Neural cell (in vitro differentiated cells): ENCODE data around the gene SHISA7. TPM values are rescaled to one million over a fixed set of nuclear protein-coding genes. Genes with fewer than 3 reads are reported as not detected.

ENCODE experiments used
- H2AFZ ChIP-seq: fragments of 200-600, 300-800 bp; sonication (generic), shearing (Covaris generic); 2 replicates; pipeline ENCODE4 v1.6.0; 2014; ENCODE audit warnings: low read depth, mild to moderate bottlenecking, antibody characterized with exemption, low read length, moderate library complexity
- H3F3A ChIP-seq: fragments of 200-600 bp; shearing (Covaris generic); 2 replicates; pipeline ENCODE4 v1.6.1; 2016; ENCODE audit warnings: mild to moderate bottlenecking, moderate library complexity, mixed read lengths, antibody characterized with exemption, low read length; ENCODE audit not compliant: insufficient read depth, poor library complexity, severe bottlenecking
- H3K27ac ChIP-seq: fragments of 200-600, 300-800 bp; sonication (generic), shearing (Covaris generic); 2 replicates; pipeline ENCODE4 v1.5.1; 2014; ENCODE audit warnings: mild to moderate bottlenecking, low read length, moderate library complexity
- H3K27me3 ChIP-seq: fragments of 300-800, 200-600 bp; sonication (generic), shearing (Covaris generic); 2 replicates; pipeline ENCODE4 v1.6.0; 2014; ENCODE audit warnings: mild to moderate bottlenecking, low read depth, low read length, moderate library complexity; ENCODE audit not compliant: insufficient read depth
- H3K36me3 ChIP-seq: fragments of 300-800, 200-600 bp; sonication (generic), shearing (Covaris generic); 2 replicates; pipeline ENCODE4 v1.5.1; 2014; ENCODE audit warnings: mild to moderate bottlenecking, antibody characterized with exemption, low read length, moderate library complexity; ENCODE audit not compliant: insufficient read depth
- H3K4me2 ChIP-seq: fragments of 300-800, 200-600 bp; sonication (generic), shearing (Covaris generic); 2 replicates; pipeline ENCODE4 v1.6.0; 2014; ENCODE audit warnings: mild to moderate bottlenecking, low read length
- H3K4me3 ChIP-seq: fragments of 300-800, 200-600 bp; sonication (generic), shearing (Covaris generic); 2 replicates; pipeline ENCODE4 v1.5.1; 2014; ENCODE audit warnings: mild to moderate bottlenecking, low read length, moderate library complexity
- H3K79me2 ChIP-seq: fragments of 200-600 bp; shearing (Covaris generic); replicated peaks from 2 replicates; pipeline ENCODE4 v1.6.0; 2014; ENCODE audit warnings: mild to moderate bottlenecking, low read length, moderate library complexity; ENCODE audit not compliant: insufficient read depth
- H3K9ac ChIP-seq: fragments of 300-800, 200-600 bp; sonication (generic), shearing (Covaris generic); 2 replicates; pipeline ENCODE4 v1.6.1; 2016; ENCODE audit warnings: mild to moderate bottlenecking, low read length, mixed read lengths
- H3K9me2 ChIP-seq: fragments of 200-600 bp; shearing (Covaris generic); 2 replicates; pipeline ENCODE4 v1.6.1; 2016; ENCODE audit warnings: mild to moderate bottlenecking, low read length, mixed read lengths; ENCODE audit not compliant: insufficient read depth
- H3K9me3 ChIP-seq: fragments of 200-600, 300-800 bp; sonication (generic), shearing (Covaris generic); 2 replicates; pipeline ENCODE4 v1.6.1; 2016; ENCODE audit warnings: mild to moderate bottlenecking, mixed run types, low read length, moderate library complexity, mixed read lengths
- H4K20me1 ChIP-seq: fragments of 200-600 bp; shearing (Covaris generic); 2 replicates; pipeline ENCODE4 v1.6.1; 2016; ENCODE audit warnings: mild to moderate bottlenecking, mixed run types; ENCODE audit not compliant: insufficient read depth
- CTCF ChIP-seq: fragments of 450-650 bp; IDR thresholded peaks from 2 replicates; pipeline ENCODE4 v1.5.1; 2014; ENCODE audit warnings: antibody characterized with exemption, mild to moderate bottlenecking, moderate library complexity; ENCODE audit not compliant: poor library complexity, severe bottlenecking
- EP300 ChIP-seq: fragments of 450-650 bp; conservative IDR thresholded peaks from 2 replicates; pipeline ENCODE4 v1.6.1; 2014; ENCODE audit warnings: antibody characterized with exemption, mild to moderate bottlenecking, moderate library complexity; ENCODE audit not compliant: poor library complexity, severe bottlenecking
- EZH2 ChIP-seq: fragments of 200-600, 300-800 bp; shearing (Covaris generic), sonication (generic); IDR thresholded peaks from 2 replicates; pipeline ENCODE4 v1.6.1; 2014; ENCODE audit warnings: antibody characterized with exemption, low read length, borderline replicate concordance, mild to moderate bottlenecking; ENCODE audit not compliant: insufficient read depth, poor library complexity, severe bottlenecking
- MXI1 ChIP-seq: fragments of 450-650 bp; conservative IDR thresholded peaks from 2 replicates; pipeline ENCODE4 v1.6.1; 2014; ENCODE audit warnings: antibody characterized with exemption, mild to moderate bottlenecking; ENCODE audit not compliant: poor library complexity, severe bottlenecking
- POLR2AphosphoS5 ChIP-seq: IDR thresholded peaks from 2 replicates; pipeline ENCODE4 v1.6.1; 2012
- RAD21 ChIP-seq: fragments of 450-650 bp; conservative IDR thresholded peaks from 2 replicates; pipeline ENCODE4 v1.6.1; 2014; ENCODE audit warnings: antibody characterized with exemption, mild to moderate bottlenecking, moderate library complexity
- SMC3 ChIP-seq: fragments of 450-650 bp; conservative IDR thresholded peaks from 2 replicates; pipeline ENCODE4 v1.6.1; 2014; ENCODE audit warnings: antibody characterized with exemption, mild to moderate bottlenecking, moderate library complexity; ENCODE audit not compliant: poor library complexity
- TAF1 ChIP-seq: IDR thresholded peaks from 2 replicates; pipeline ENCODE4 v1.6.1; 2012; ENCODE audit warnings: low read depth
- polyA plus RNA-seq: library from polyadenylated mRNA; depleted of rRNA; stranded (reverse); fragments of >200 nt; gene quantifications from 2 replicates; pipeline ENCODE4 v1.2.3, GENCODE V29; 2014
- TF ChIP-seq, protein P1 (sequence below): IDR thresholded peaks from 2 replicates; pipeline ENCODE4 v1.6.1; 2012; ENCODE audit warnings: borderline replicate concordance

Gene SHISA7
- polyA plus RNA-seq, 1 donor from 2014 or later, result 4.5 TPM

- TF ChIP-seq EZH2, result no peak
- TF ChIP-seq, protein P1, sequence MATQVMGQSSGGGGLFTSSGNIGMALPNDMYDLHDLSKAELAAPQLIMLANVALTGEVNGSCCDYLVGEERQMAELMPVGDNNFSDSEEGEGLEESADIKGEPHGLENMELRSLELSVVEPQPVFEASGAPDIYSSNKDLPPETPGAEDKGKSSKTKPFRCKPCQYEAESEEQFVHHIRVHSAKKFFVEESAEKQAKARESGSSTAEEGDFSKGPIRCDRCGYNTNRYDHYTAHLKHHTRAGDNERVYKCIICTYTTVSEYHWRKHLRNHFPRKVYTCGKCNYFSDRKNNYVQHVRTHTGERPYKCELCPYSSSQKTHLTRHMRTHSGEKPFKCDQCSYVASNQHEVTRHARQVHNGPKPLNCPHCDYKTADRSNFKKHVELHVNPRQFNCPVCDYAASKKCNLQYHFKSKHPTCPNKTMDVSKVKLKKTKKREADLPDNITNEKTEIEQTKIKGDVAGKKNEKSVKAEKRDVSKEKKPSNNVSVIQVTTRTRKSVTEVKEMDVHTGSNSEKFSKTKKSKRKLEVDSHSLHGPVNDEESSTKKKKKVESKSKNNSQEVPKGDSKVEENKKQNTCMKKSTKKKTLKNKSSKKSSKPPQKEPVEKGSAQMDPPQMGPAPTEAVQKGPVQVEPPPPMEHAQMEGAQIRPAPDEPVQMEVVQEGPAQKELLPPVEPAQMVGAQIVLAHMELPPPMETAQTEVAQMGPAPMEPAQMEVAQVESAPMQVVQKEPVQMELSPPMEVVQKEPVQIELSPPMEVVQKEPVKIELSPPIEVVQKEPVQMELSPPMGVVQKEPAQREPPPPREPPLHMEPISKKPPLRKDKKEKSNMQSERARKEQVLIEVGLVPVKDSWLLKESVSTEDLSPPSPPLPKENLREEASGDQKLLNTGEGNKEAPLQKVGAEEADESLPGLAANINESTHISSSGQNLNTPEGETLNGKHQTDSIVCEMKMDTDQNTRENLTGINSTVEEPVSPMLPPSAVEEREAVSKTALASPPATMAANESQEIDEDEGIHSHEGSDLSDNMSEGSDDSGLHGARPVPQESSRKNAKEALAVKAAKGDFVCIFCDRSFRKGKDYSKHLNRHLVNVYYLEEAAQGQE, result no peak
- no peak for TF ChIP-seq SMC3
- TF ChIP-seq RAD21, result no peak
- no peak for TF ChIP-seq MXI1
- no peak for TF ChIP-seq POLR2AphosphoS5
- TF ChIP-seq CTCF, result no peak
- no peak for TF ChIP-seq TAF1
- no peak for TF ChIP-seq EP300
- Histone ChIP-seq H3F3A (no peaks in the 10 kb centered on the region), H3K9me2 (no peaks in the 10 kb centered on the region), H3K27me3 (no peaks in the 10 kb centered on the region), H4K20me1 (no peaks in the 10 kb centered on the region), H3K27ac (no peak overlapping the region), H3K9me3 (no peaks in the 10 kb centered on the region), H2AFZ (no peak overlapping the region), H3K36me3 (no peaks in the 10 kb centered on the region), H3K79me2 (peaks cover 15% of the 10 kb centered on the region), H3K9ac (no peak overlapping the region), H3K4me2 (no peak overlapping the region), H3K4me3 (no peak overlapping the region)
These were observed 40.0 kb upstream of the SHISA7 start for GRCh38 chr19:55482967-55483705.

DNA sequence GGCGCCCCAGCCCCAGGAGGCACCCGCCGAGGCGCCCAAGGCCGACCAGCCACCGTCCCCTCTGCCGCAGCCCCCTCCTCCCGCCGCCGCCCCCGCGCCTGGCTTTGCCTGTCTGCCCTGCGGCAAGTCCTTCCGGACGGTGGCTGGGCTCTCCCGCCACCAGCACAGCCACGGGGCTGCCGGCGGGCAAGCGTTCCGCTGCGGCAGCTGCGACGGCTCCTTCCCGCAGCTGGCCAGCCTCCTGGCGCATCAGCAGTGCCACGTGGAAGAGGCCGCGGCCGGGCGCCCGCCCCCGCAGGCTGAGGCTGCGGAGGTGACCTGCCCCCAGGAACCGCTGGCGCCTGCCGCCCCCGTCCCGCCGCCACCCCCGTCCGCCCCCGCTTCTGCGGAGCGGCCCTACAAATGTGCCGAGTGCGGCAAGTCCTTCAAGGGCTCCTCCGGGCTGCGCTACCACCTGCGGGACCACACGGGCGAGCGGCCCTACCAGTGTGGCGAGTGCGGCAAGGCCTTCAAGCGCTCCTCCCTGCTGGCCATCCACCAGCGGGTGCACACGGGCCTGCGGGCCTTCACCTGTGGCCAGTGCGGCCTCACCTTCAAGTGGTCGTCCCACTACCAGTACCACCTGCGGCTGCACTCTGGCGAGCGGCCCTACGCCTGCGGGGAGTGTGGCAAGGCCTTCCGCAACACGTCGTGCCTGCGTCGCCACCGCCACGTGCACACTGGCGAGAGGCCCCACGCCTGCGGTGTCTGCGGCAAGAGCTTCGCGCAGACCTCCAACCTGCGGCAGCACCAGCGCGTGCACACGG lies 39.3 kb upstream of the SHISA7 start:
- no peak overlapping the region for H3K4me3 ChIP-seq
- no peaks in the 10 kb centered on the region for H3K9me2 ChIP-seq
- TF ChIP-seq POLR2AphosphoS5 (no peak), MXI1 (no peak), RAD21 (no peak)
- H4K20me1 ChIP-seq, result no peaks in the 10 kb centered on the region
- no peaks in the 10 kb centered on the region for H3K27me3 ChIP-seq
- H2AFZ ChIP-seq, result no peak overlapping the region
- peaks cover 22% of the 10 kb centered on the region for H3K79me2 ChIP-seq
- no peak overlapping the region for H3K9ac ChIP-seq
- no peaks in the 10 kb centered on the region for H3K36me3 ChIP-seq
- no peak overlapping the region for H3K4me2 ChIP-seq
- H3K27ac ChIP-seq, result no peak overlapping the region
- H3F3A ChIP-seq, result no peaks in the 10 kb centered on the region
- no peaks in the 10 kb centered on the region for H3K9me3 ChIP-seq
